ENCODE measurements around the gene KCND2. TPM values are rescaled to one million over a fixed set of nuclear protein-coding genes. Genes with fewer than 3 reads are reported as not detected.

KCND2 gene
- total RNA-seq, 2 donors from 2014 or later, result not detected

- no peaks in the 10 kb centered on the region for H3K27me3 Mint-ChIP-seq
- no peaks in the 10 kb centered on the region for H3K9me3 ChIP-seq (ENCODE audit: control insufficient read depth, low read length, poor library complexity, severe bottlenecking)
- H3K4me1 Mint-ChIP-seq, result no peaks in the 10 kb centered on the region
- DNase-seq (no peak), ATAC-seq (no peak)
- H3K4me3 Mint-ChIP-seq, result no peak overlapping the region
- no peaks in the 10 kb centered on the region for H3K36me3 Mint-ChIP-seq (ENCODE audit: low read depth)
- no peak overlapping the region for H3K27ac Mint-ChIP-seq
Observed at GRCh38 chr7:120404042-120404441, 131.1 kb downstream of the KCND2 start.

- H3K4me3 Mint-ChIP-seq, result no peak overlapping the region
- no peaks in the 10 kb centered on the region for H3K9me3 ChIP-seq (ENCODE audit: control insufficient read depth, low read length, poor library complexity, severe bottlenecking)
- ATAC-seq (no peak), DNase-seq (no peak)
- H3K27me3 Mint-ChIP-seq, result no peaks in the 10 kb centered on the region
- H3K36me3 Mint-ChIP-seq (ENCODE audit: low read depth), result no peaks in the 10 kb centered on the region
- no peaks in the 10 kb centered on the region for H3K4me1 Mint-ChIP-seq
- H3K27ac Mint-ChIP-seq, result no peak overlapping the region
Observed at GRCh38 chr7:120405652-120406051, 132.7 kb downstream of the KCND2 start.

- ATAC-seq, result no peak
- Mint-ChIP-seq H3K4me3 (no peak overlapping the region), H3K27me3 (no peaks in the 10 kb centered on the region)
Observed at GRCh38 chr7:120407010-120407409, 134.0 kb downstream of the KCND2 start.

GRCh38 chr7:120412139-120413050 lies 139.4 kb downstream of the KCND2 start:
- Mint-ChIP-seq H3K27ac (no peak overlapping the region), H3K4me3 (no peak overlapping the region), H3K4me1 (no peaks in the 10 kb centered on the region), H3K27me3 (no peaks in the 10 kb centered on the region), H3K36me3 (ENCODE audit: low read depth) (no peaks in the 10 kb centered on the region)
- ATAC-seq (no peak), DNase-seq (no peak)
- H3K9me3 ChIP-seq (ENCODE audit: control insufficient read depth, low read length, poor library complexity, severe bottlenecking), result no peaks in the 10 kb centered on the region

More at GRCh38 chr7:120407010-120407409, 134.0 kb downstream of the KCND2 start:
- Mint-ChIP-seq H3K36me3 (ENCODE audit: low read depth) (no peaks in the 10 kb centered on the region), H3K27ac (no peak overlapping the region), H3K4me1 (no peaks in the 10 kb centered on the region)
- no peak for DNase-seq
- no peaks in the 10 kb centered on the region for H3K9me3 ChIP-seq (ENCODE audit: control insufficient read depth, low read length, poor library complexity, severe bottlenecking)

DNA sequence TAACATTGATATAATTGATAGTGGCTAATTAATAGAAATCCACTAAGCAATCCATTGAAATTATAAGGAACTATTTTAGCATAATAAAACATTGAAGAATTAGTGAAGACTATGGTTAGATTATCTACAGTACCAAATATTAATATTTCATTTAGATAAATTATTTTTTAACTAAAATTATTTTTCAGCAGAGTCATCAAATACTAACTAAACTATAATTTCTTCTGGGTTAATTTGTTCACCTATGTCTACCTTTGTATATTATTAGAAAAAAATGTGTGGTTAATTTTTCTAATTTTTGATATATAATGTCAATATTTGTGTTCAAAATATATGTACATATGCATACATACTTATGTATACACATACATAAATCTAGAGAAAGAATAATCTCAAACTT lies 140.2 kb downstream of the KCND2 start:
- ATAC-seq (no peak), DNase-seq (no peak)
- no peaks in the 10 kb centered on the region for H3K9me3 ChIP-seq (ENCODE audit: control insufficient read depth, low read length, poor library complexity, severe bottlenecking)
- no peaks in the 10 kb centered on the region for H3K27me3 Mint-ChIP-seq
- no peak overlapping the region for H3K27ac Mint-ChIP-seq
- no peak overlapping the region for H3K4me3 Mint-ChIP-seq
- H3K4me1 Mint-ChIP-seq, result no peaks in the 10 kb centered on the region
- H3K36me3 Mint-ChIP-seq (ENCODE audit: low read depth), result no peaks in the 10 kb centered on the region

GRCh38 chr7:120417244-120417979 lies 144.4 kb downstream of the KCND2 start:
- no peaks in the 10 kb centered on the region for H3K4me1 Mint-ChIP-seq
- H3K9me3 ChIP-seq (ENCODE audit: control insufficient read depth, low read length, poor library complexity, severe bottlenecking), result no peaks in the 10 kb centered on the region
- ATAC-seq (no peak), DNase-seq (no peak)
- H3K36me3 Mint-ChIP-seq (ENCODE audit: low read depth), result no peaks in the 10 kb centered on the region
- no peak overlapping the region for H3K4me3 Mint-ChIP-seq
- H3K27me3 Mint-ChIP-seq, result no peaks in the 10 kb centered on the region
- H3K27ac Mint-ChIP-seq, result no peak overlapping the region

DNA sequence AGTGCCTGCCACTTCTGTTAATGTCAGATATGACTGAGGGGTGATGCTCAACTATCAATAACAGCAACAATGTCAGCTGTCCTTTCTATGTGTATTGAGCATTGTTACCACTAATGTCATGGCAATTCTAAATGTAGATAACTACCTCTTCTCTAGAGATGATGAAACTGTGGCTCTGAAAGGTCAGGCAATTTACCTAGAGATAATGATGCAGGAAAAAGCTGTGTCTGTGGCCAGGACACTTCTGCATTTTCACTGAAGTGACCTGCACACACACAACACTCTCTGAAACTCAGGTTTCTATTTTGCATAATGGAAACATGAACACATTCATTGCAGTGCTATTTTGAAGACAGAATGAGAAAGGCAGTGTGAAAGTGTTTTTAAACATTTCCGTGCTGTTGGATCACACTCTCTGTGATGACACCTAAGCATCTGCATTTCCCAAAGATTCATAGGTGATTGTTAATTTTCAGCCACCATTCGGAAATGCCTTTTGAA lies 148.2 kb downstream of the KCND2 start:
- Mint-ChIP-seq H3K4me3 (no peak overlapping the region), H3K27ac (no peak overlapping the region), H3K4me1 (no peaks in the 10 kb centered on the region), H3K36me3 (ENCODE audit: low read depth) (no peaks in the 10 kb centered on the region), H3K27me3 (no peaks in the 10 kb centered on the region)
- ATAC-seq (no peak), DNase-seq (no peak)
- H3K9me3 ChIP-seq (ENCODE audit: control insufficient read depth, low read length, poor library complexity, severe bottlenecking), result no peaks in the 10 kb centered on the region

GRCh38 chr7:120431016-120431415 lies 158.0 kb downstream of the KCND2 start:
- ATAC-seq, result no peak
- Mint-ChIP-seq H3K4me1 (no peaks in the 10 kb centered on the region), H3K27me3 (no peaks in the 10 kb centered on the region)

GRCh38 chr7:120436487-120437060 lies 163.6 kb downstream of the KCND2 start:
- Mint-ChIP-seq H3K4me1 (no peaks in the 10 kb centered on the region), H3K4me3 (no peak overlapping the region), H3K36me3 (ENCODE audit: low read depth) (no peaks in the 10 kb centered on the region), H3K27me3 (no peaks in the 10 kb centered on the region), H3K27ac (no peak overlapping the region)
- ATAC-seq (no peak), DNase-seq (no peak)
- H3K9me3 ChIP-seq (ENCODE audit: control insufficient read depth, low read length, poor library complexity, severe bottlenecking), result no peaks in the 10 kb centered on the region

More at GRCh38 chr7:120431016-120431415, 158.0 kb downstream of the KCND2 start:
- Mint-ChIP-seq H3K27ac (no peak overlapping the region), H3K36me3 (ENCODE audit: low read depth) (no peaks in the 10 kb centered on the region), H3K4me3 (no peak overlapping the region)
- H3K9me3 ChIP-seq (ENCODE audit: control insufficient read depth, low read length, poor library complexity, severe bottlenecking), result no peaks in the 10 kb centered on the region
- DNase-seq, result no peak

- no peaks in the 10 kb centered on the region for H3K9me3 ChIP-seq (ENCODE audit: control insufficient read depth, low read length, poor library complexity, severe bottlenecking)
- Mint-ChIP-seq H3K4me1 (no peaks in the 10 kb centered on the region), H3K27me3 (no peaks in the 10 kb centered on the region), H3K36me3 (ENCODE audit: low read depth) (no peaks in the 10 kb centered on the region), H3K27ac (no peak overlapping the region), H3K4me3 (no peak overlapping the region)
- ATAC-seq, result no peak
- no peak for DNase-seq
Observed at GRCh38 chr7:120441850-120442249, 168.9 kb downstream of the KCND2 start.

DNA sequence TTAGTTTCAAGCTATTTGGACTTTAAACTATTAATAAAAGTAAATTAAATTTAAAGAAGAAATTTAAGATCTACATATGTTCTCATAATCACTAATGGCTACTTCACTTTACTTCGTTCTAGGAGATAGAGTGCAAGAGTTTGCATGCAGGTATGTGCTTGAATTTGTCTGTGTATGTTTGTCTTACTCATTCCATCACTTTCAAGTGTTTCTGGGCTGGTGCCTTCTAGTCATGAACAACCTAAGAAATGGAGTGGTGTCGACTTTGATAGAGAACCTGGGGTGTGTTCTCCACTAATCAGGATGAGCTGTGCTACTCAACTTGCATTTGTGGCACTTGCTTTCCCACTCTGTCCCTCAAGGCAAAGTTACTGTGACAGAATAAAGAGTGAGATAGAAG lies 169.9 kb downstream of the KCND2 start:
- DNase-seq (no peak), ATAC-seq (no peak)
- Mint-ChIP-seq H3K4me1 (no peaks in the 10 kb centered on the region), H3K4me3 (no peak overlapping the region), H3K36me3 (ENCODE audit: low read depth) (no peaks in the 10 kb centered on the region), H3K27ac (no peak overlapping the region), H3K27me3 (no peaks in the 10 kb centered on the region)
- H3K9me3 ChIP-seq (ENCODE audit: control insufficient read depth, low read length, poor library complexity, severe bottlenecking), result no peaks in the 10 kb centered on the region

GRCh38 chr7:120444650-120445049 lies 171.7 kb downstream of the KCND2 start:
- no peaks in the 10 kb centered on the region for H3K4me1 Mint-ChIP-seq
- H3K27ac Mint-ChIP-seq, result no peak overlapping the region
- no peak for ATAC-seq
- H3K36me3 Mint-ChIP-seq (ENCODE audit: low read depth), result no peaks in the 10 kb centered on the region
- H3K27me3 Mint-ChIP-seq, result no peaks in the 10 kb centered on the region
- no peak overlapping the region for H3K4me3 Mint-ChIP-seq
- DNase-seq, result no peak
- no peaks in the 10 kb centered on the region for H3K9me3 ChIP-seq (ENCODE audit: control insufficient read depth, low read length, poor library complexity, severe bottlenecking)

DNA sequence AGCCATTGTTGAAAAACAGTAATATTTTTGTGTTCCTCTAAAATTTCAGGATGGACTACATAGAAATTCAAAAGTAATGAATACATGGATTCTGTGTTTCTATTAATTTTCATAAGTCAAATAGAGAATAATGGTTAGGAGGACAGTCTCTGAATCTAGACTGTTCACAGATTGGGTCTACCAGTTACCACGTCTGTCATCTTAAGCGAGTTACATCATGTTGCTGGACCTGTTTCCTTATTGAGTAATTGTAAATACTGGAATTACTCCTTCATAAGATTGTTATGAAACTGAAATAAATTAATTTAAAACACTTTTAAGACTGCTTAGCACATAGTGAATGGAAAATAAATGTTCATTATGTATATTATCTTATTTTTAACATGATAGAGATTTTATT lies 172.3 kb downstream of the KCND2 start:
- DNase-seq (no peak), ATAC-seq (no peak)
- H3K4me1 Mint-ChIP-seq, result no peaks in the 10 kb centered on the region
- H3K36me3 Mint-ChIP-seq (ENCODE audit: low read depth), result no peaks in the 10 kb centered on the region
- no peak overlapping the region for H3K27ac Mint-ChIP-seq
- no peak overlapping the region for H3K4me3 Mint-ChIP-seq
- H3K27me3 Mint-ChIP-seq, result no peaks in the 10 kb centered on the region
- no peaks in the 10 kb centered on the region for H3K9me3 ChIP-seq (ENCODE audit: control insufficient read depth, low read length, poor library complexity, severe bottlenecking)
